Measurements from ENCODE around the gene ARHGAP44.

DNA sequence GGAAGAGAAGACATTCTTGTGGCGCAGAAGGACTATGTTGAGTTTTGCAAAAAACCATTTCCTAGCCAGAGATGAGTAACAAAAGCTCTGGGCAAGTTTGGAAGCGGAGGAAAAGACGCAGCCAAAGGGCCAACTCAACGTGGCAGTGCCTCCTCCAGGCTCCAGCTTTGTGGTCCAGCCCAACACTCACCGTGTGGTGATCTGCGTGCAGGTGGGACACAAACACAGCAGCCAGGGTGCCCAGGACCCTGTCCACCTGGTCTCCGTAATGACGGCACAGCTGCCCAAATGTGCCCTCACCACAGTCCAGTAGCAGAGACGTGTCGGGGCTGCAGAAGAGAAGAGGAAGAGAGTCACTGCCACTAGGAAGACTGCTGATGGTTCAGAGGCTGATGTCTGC is 207.1 kb downstream of the ARHGAP44 start:
- TF ChIP-seq POLR2A (IDR thresholded peaks at IDR 0.05; ENCODE audit: low read depth, low read length) = no peak
- no peak for TF ChIP-seq TAF1 (IDR thresholded peaks at IDR 0.05; ENCODE audit: low read depth, low read length)
- no peak for TF ChIP-seq POLR2AphosphoS5 (IDR thresholded peaks at IDR 0.05; ENCODE audit: low read depth, low read length)
- TF ChIP-seq POU2F2 (IDR thresholded peaks at IDR 0.05; ENCODE audit: low read depth, low read length) = no peak
- TF ChIP-seq PAX5 (IDR thresholded peaks at IDR 0.05; ENCODE audit: insufficient read depth, low read length, severe bottlenecking) = no peak
- TF ChIP-seq SPI1 (IDR thresholded peaks at IDR 0.05; ENCODE audit: low read depth, low read length) = no peak

All from GM12891 (cell line).